NCI-H1694 (cell line): ENCODE measurements around the gene CD28.
"Not testable (repeated sequence)": the region's sequence is repeated elsewhere in the genome, so short reads cannot be mapped to it uniquely, and the experiment has no call there.

ENCODE experiments used
- DNase-seq: peaks from one replicate; lab custom pipeline; 2025; lab: John Stamatoyannopoulos, UW

Gene CD28

DNA sequence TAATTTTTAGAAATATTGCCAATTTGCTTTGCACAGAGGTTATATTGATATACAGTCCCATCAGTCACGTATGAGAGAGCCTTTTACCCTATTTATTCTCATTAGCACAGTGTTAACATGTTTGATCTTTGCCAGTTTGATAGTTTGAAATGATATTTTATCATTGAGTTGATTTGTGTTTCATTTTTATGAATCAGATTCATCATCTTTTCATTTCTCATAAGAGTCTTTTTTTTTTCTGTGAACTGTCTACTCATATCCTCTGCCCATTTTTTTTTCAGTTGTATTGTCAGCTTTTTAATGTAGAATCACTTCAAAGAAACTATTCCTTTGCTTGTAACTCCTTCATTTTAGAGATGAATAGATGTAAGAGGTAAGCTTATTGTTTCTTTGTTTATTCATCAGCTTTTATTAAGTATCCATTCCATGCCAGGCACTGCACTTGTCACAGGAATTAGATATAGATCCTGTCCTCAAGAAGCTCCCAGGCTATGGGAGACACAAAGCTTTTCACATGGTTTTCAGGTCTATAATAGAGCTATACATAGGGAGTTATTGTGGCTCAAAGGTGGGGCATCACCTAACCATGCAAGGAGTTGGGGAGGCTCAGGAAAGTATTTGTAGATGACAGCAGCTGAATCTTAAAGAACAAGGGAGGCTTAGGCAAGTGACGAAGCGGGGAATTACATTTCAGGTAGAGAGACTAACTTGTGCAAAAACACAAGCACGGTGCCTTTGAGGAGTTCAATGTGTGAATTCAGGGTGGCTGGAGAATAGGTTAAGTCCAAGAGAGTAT is 42.1 kb downstream of the CD28 start:
- no peak for DNase-seq

DNA sequence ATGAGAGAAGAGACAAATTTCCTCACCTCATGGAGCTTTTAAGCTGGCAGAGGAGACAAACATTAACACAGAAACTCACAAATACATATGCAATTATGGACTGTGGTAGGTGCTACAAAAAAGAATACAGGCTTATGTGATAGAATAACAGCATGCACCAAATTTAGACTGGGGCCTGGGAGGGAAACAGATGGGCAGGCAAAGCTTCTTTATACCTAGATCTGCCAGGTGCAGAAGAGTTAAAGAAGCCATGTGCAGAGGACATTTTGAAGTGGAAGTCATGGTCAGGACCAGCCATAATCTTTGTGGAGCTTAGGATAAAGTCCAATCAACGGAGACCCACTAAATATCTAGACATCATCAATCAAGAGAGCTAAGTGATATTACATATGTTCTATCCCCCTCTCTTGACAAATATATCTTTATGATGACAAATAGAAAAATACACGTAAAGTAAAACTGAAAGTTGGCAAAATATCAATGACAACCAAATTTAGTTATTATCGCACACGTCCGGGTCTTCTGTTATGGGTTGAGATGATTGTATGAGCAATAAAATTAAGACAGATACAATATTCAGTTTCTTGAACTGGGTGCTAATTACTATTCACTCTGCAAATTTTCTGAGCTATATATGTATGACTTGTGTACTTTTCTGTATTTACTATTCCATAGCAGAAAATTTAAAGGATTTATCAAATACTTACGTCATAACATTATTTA is 44.1 kb downstream of the CD28 start:
- DNase-seq: no peak

DNA sequence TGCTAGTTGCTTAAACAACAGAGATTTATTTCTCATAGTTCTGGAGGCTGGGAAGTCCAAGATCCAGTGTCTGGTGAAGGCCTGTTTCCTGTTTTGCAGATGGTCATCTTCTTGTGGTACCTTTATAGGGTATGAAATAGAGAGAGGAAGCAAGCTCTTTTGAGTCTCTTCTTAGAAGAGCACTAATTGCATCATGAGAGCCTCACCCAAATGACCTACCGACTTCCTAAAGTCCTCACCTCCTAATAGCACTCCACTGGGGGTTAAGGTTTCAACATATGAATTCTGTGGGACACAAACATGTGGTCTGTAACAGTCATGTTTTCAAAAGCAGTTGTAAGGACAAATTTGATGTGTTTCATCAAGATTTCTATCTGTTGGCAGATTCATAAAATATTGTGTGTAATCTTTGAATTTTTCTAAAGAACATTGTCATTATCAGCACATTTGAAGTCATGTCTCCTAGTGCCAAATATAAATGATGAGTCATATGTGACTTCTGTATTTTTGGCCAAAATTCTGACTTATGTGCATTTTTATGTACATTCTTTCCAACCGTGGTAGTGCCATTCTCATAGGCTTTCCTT is 45.3 kb downstream of the CD28 start:
- no peak for DNase-seq

DNA sequence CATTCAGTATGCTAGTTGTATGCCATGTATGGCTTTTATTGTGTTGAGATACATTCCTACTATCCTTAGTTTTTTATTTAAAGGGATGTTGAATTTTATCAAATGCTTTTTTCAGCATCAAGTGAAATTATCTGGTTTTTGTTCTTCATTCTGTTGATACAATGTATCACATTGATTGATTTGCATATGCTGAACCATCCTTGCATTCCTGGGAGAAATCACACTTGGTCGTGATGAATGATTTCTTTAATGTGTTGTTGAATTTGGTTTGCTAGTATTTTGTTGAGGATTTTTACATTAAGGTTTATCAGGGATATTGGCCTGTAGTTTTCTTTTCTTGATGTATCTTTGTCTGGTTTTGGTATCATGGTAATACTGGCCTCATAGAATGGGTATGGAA is 49.7 kb downstream of the CD28 start:
- DNase-seq: no peak

DNA sequence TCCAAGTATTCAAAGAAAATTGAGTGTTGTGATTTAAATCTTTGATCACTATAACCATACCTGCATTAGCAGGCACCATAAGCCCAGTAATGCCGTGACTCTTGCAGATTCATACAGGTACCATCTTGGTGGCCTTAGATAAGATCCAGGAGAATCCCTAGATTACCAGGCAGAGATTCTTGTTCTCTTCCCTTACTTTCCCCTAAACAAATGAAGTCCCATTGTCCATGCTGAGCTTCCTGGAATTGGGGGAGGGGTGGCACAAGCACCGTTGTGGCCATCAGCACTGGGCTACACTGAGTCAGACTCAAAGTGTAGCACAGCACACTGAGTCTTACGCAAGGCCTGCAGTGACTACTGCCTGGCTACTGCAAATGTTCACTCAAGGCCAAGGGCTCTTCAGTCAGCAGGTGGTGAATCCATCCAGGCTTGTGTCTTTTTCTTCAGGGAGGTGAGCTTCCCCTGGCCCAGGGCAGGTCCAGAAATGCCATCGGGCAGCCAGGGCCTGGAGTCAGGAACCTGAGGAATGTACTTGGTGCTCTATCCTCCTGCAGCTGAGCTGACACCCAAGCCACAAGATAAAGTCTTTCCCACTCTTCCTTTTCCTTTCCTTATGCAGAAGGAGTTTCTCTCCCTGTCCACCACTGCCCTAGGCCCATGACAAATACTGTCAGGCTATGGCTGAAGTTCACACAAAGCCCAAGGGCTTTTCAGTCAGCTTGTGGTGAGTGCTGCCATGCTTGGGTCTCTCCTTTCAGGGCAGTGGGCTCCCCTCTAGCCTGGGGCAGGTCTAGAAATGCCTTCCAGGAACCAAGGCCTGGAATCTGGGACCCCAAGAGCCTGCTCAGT is 52.6 kb downstream of the CD28 start:
- DNase-seq: no peak

DNA sequence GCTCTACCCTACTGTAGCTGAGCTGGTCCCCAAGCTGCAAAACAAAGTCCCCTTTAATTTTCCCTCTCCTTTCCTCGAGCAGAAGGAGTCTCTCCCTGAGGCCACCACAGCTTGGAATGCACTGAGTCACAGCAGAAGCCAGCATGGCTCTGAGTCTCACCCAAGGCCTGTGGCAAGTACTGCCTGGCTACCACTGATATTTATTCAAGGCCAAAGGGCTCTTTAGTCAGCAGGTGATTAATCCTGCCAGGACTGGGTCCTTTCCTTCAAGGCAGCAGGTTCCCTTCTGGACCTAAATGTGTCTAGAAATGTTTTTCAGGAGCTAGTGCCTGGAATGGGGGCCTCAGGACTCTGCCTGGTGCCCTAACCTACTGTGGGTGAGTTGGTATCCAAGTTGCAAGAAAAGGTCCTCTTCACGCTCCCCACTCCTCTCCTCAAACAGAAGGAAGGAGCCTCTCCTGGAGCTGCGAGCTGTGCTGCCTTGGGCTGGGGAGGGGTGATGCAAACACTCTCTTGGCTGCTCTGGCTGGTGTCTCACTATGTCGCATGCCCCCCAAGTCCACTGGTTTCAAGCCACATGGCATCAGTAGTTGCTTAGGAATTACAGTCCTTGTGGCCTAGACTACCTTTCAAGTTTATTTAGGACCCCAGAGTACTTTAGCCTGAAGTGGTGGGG is 53.4 kb downstream of the CD28 start:
- no peak for DNase-seq

DNA sequence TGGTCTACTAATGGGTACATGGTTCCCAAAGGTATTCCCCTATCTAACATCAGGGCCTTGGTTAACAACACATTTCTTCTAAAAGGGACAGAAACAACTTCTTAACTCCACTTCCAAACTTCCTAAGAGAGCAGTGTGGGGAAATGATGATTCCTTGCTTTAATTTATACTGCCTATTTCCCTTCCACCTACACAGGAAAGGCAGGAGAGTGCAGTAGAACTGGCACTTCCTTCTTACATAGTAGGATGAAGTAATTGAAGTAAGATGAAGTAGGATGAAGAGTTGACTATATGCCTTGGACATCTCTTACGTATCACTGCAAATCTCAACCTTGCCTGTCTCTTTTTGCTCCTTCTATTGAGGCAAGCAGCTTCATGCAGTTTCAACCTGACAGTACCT is 54.7 kb downstream of the CD28 start:
- DNase-seq: no peak

DNA sequence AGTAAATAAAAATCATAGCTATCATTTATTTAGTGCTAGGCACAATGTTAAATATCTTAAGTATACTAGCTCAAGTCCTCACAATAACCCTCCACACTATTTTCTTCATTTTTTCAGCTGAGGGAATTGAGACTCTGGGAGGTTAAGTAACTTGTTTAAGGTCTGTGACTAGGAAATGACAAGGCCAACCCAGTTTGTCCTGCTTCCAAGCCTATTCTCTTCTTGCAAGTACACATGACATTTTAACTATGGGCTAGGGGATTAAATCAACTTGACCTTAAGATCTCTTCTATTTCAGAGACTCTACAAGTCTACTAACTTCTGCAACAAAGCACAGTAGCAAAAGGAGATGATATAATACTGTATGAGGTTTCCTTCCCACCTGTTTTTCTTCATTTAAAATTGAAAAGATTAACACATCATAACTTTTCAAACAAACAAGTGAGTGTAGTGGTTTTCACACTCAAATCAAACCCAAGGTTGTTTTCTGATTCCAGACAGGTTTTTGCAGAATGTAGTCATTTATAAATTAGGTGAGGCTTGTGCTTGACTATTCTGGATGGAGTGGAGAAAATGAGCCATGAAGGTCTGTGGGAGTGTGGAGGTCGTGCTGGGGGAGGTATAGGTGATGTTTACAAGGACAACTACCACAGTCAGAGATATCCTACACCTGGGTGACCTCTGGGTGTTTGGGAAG is 57.0 kb downstream of the CD28 start:
- no peak for DNase-seq

DNA sequence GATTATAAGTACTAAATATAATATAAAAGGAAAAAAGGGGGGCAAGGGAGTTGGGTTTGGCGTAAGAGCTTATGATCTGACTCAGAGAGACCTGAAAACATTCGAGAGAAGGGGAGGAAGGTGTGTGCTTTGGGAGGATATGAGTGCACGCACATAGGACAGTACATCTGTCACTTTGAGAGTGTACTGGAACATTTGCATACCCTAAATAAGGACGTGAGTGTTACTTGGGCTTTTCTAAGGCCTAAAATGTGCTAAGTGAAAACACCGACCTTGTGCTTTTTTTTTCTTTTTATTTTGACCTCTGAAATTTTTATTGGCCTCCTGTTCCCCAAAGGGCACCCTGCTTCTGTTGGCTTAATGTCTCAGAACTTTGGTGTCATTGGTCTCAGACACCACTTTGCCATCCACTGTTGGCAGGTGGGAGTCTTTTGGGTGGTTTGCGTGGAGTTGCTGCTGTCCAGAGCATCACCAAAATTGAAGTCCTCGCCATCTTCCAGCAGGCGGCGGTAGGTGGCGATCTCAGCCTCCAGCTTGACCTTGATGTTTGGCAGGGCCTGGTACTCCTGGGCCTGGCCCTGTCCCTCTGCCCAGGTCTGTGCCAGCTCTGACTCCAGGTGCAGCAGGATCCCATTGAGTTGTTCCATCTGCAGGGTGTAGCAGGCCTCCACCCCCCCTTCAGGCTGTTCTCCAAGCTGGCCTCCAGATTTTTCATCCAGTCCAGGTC is 57.7 kb downstream of the CD28 start:
- DNase-seq: no peak

DNA sequence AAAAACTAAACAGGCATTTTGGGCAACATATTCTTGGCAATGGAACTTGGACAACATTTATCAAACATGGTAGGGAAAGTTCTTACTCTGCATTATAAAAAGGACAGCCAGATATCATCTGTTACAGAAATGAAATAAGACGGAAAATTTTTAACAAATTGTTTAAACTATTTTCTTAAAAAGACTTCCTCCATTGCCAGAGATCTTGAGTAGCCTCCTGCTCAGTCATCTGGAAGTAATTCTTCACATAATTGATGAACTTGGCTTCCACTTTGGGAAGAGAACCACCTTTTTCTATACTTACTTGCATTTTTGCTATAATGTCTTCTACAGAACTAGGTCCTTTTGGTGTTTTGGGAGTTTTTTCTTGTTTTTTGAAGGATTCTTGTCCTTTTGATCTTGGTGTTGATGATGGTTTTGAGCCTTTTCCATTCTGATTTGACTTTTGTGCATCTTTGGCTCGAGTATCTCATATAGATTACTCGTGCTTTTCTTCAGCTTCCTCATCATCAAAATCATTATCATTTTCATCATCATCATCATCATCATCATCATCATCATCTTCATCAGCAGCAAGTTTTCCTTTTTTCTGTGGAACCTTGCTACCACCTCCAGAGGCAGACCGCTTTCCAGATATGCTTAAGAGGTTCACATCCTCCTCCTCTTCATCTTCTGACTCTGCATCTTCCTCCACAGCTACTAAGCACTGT is 66.2 kb downstream of the CD28 start:
- DNase-seq: no peak

DNA sequence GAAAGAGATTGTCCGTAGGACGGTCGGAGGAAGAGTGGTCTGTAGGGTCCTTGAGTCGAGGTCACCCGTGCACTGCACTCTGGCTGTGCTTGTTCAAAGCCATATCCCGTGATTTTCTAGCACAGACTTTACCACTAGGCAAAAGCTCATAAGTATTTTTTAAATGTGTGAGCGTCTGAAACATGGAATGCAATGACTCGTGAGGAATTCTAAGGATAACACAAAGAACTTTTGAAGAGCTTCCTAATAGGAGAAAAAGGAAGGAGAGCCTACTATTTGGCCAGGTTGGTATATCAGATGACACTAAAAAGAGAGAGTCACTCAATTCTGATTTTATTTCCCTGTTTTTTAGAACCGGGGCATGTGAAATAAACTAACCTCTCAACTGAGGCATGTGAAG is 68.3 kb downstream of the CD28 start:
- DNase-seq: no peak

DNA sequence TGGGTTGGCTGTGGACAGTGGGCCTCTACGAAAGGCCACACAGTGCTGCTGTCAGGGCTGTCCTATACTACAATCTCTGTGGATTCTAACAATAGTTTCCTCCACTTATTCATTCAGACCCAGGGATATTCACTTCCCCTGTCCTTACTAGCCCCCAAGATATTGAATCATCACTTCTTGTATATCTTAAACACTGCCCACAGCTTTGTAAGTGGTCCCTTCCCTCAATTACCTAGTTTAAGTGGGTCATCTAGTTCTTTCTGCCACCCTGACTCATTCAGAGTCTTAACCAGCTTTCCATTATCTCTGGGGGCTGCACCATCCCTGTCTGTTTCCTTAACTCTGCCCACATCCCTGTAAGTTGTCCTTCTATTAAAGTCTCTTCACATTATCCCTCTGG is 69.2 kb downstream of the CD28 start:
- DNase-seq: no peak

DNA sequence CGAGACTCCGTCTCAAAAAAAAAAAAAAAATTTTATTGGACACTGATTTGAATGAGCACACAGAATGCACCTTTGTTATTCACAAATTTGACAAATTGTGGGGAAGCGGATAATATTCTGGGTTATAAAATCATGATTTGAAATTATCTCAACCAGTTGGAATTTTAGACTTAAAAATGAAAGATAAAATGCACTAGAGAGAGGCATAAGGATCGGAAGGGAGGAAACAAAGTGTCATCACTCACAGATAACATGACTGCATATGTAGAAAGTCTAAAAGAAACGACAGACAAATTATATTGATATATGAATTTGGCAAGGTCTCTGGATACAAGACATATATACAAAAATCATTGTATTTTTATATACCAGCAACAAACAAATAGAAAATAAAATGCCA is 70.6 kb downstream of the CD28 start:
- no peak for DNase-seq

DNA sequence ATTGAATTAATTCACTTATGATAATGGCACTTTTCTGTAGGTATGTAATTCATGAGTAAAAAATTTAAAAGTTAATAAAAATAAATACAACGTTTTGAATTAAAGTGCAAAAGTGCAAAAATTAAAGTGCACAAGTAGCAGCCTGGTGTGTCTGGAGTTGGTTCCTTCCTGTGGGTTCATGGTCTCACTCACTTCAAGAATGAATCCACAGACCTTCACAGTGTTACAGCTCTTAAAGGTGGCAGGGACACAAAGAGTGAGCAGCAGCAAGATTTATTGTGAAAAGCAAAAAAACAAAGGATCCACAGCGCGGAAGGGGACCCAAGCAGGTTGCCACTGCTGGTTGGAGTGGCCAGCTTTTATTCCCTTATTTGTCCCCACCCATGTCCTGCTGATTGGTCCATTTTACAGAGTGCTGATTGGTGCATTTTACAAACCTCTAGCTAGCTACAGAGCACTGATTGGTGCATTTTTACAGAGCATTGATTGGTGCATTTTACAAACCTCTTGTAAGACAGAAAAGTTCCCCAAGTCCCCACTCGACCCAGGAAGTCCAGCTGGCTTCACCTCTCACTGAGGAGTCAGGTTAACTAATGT is 73.1 kb downstream of the CD28 start:
- not testable (repeated sequence) for DNase-seq

DNA sequence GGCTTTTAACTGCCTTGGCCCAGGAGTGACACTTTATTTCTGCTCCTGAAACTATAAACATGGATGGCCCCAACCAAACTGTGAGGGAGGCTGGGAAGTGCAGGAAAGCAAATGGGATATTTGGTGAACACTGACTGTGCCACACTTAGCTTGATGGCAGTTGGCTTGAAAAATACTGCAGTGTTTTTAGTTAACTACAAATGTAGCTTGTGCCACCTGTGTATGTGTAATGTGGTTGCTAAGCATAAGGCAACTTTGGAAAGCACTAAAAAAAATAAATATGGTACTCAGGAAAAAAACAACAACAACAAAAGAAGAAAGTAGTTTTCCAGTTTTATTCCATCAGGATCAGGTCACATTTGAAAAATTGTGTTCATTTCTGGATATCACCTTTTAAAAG is 73.8 kb downstream of the CD28 start:
- no peak for DNase-seq

DNA sequence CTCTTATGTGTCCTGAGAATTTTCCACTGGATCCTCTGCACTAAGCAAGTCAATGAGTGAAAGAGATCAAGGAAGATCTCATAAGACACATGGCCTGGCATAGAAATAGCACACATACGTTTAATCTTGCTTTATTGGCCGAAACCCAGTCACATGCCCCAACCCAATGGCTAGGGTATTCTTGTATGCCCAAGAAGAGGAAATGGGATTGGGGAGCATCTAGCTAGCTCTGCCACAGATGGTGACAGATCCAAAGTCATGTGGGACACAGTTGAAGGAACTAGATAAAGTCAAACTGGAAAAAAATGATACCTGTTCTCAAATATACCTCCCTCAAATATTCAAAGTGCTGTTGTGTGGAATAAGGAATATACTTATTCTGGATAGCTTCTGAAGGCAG is 74.7 kb downstream of the CD28 start:
- DNase-seq: no peak

DNA sequence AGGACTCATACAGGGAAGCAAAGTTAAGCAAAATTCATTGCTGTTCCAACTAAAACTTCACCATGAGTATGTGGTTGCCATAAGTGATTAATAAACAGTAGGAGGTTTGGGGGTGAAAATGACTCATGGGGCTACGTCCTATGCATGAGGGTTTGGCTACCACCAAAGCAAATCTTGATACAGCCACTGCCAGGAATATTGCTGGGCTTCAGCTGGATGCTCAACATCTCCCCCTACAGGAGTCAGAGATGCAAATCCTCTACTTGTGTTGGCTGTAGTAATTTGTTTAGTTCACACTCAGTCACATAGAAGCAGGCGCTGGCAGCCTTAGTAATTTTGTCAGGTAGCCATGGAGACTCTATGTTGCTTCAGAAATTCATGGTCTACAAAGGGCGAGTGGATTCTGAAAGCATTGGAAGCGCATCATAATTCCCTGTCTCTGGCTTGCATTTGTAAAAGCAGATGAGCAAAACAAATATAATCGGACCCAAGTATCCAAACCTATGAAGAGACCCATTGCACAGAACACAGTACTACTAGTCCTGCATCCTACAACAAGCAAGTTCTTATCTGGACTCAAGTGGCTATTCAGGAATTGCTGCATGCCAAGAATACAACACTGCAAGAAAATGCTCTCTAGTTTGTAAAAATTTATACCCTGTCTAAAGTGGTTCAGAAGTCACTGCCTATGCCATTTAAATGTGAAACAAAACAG is 76.0 kb downstream of the CD28 start:
- peak; percentile 39 for DNase-seq

DNA sequence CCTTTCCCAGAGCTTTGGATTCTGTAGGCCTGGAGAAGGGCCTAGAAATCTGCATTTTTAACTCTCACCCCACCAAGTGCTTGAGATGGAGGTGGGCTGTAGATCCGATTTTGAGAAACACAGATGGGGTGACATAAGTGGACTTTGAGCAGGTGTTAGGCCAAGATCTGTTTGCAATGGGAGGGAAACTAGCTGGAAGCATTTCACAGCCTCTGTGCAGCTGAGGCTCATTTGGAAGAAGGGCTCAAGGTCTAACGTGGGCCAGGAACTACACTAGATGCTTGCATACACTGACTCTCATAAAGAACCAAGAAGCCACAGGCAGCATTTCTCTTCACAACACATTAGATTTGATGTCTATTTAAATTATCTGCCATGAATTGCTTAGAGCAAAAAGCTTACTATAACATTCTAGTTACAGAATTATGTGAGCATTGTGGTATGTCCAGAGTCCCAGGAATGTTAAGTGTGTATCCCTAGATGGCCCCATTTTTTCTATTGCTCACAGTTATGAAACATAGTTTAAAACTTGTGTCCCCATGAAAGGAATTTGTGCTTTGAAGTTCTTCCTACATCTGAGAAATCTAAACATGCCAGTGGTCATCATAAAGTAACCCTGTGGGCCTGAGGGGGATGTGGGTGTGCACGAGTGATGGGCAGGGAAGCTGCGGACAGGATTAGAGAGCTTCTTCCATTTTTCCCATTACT is 77.2 kb downstream of the CD28 start:
- DNase-seq: no peak
